Fibroblast of upper back skin (primary cell): Measurements from ENCODE around the gene UHRF2.
"Not testable (repeated sequence)": the region's sequence is repeated elsewhere in the genome, so short reads cannot be mapped to it uniquely, and the experiment has no call there.

ENCODE experiments used
- DNase-seq: peaks from one replicate; pipeline ENCODE4 v3.0.0-alpha.2; 2013

The UHRF2 gene

DNA sequence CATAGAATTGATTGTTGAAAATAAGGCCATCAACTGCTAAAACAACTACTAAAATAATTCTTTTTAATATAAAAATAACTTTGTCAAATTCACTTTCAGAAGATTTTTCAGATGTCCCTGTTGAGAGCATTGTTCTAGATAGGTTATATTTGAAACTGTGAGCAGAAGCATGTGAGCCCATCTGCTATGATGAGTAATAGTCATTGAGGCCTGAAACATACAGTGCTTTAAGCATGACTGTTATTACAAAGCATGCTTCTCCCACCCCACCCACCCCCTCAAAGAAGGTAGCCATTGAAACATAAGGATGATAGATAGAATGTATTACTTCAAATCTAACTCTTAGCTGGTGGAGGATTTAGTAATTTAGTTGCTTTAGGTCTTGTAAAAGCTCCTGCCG lies 86.0 kb downstream of the UHRF2 start:
- peak; percentile 59 for DNase-seq

DNA sequence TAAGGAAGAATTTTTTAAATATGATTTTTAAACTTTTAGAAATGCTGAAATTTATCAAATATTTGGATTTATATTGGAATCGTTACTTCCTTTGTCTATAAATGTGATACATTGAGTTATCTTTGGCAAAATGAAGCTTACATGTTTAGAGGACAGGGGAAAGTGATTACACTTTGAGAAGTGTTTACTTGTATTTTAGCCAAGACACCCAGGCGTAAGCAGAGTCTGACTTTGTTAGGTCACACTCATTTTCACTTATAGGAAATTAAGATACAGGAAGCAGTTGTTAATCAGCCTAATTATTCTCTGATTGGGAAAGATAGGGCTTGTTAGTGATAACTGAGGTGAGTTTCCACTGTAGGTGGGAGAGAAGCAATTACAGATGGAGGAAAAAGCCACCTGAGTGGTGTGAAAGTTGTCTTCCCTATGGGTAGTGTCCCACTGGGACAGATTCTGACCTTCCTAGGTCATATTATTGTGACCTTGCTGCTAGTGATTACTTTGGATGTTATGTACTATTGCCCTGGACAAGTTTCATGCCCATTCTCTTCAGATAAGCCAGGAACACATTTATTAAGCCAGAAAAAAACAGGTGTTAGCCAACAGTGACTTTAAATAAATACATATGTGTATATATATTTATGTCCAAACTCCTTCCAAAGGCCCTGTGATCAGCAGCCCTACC lies 88.7 kb downstream of the UHRF2 start:
- no peak for DNase-seq

DNA sequence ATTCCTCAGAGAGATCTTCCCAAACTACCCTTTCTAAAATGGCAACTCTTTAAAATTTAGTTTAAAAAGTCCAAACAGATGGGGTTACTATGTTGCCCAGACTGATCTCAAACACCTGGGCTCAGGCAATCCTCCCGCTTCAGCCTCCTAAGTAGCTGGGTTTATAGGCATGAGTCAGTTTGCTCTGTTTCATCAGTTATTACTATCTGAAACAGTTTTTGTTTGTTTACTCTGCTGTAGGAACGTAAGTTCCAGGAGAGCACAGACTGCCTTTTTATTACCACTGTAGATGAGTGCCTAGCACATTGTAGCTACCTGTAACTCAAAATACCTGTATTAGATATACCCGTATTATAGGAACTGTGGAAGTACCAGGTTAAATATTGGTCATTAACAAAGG lies 89.4 kb downstream of the UHRF2 start:
- DNase-seq, result no peak

DNA sequence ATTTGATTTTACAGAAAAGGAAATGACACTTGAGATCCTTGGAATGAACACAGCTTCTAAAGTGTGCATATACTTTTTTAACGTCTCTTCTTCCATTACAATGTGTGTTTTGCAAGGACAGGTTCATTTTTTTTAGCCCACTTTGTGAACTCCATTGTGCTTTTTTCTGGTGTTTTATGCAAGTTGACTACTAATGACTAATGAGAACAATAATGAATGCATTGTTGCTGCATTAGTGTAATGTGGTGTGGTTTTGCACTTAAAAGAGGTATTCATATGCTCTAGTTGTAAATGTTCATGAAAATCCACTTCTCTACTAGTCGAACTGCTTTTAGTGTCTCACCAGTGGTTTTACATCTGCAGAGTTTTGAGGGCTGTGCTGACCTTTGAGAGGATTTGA lies 93.6 kb downstream of the UHRF2 start:
- DNase-seq, result peak; percentile 25

DNA sequence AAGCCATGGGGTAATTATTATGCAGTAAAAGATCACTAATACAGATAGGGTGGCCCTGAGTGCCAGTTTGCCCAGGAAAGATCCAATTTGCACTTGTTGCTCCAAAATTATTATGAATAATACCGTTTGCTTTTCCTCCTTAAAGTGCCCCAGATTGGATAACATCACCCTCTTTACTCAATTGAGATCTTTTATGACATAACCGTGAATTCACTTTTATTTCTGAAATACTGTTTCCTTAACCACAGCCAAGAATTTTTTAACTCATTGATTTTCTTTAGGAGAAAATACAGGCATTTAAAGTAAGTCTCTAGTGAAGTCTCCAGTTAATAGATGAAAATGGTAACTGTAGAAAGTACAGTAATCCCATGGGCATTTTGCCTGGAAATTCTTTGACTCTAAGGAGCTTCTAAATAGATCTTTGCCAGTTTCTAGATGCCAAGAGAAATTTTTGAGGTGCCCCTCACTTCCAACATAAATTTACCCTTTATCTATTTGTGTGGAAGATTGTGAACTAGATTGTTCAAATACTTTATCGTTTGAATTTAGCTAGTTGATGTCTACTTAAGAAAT lies 99.2 kb downstream of the UHRF2 start:
- DNase-seq, result peak; percentile 32

DNA sequence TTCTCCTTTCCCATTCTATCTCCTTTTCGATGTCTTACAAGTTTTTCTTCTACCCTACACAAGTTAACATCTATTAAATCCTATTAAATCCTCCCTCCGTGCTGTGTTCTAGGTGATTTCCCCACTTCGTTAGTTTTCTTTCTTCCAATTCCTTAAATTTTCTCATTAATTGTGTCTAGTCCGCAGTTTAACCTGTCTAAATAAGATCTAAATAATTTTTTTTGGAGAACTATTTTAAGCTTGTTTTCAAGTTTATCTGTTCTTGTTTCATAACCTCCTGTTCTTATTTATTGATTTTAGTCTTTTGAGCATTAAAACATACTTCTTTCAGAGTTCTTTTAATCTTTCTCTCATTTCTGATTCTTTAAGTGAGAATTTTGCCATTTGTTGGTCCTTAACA lies 109.3 kb downstream of the UHRF2 start:
- no peak for DNase-seq

DNA sequence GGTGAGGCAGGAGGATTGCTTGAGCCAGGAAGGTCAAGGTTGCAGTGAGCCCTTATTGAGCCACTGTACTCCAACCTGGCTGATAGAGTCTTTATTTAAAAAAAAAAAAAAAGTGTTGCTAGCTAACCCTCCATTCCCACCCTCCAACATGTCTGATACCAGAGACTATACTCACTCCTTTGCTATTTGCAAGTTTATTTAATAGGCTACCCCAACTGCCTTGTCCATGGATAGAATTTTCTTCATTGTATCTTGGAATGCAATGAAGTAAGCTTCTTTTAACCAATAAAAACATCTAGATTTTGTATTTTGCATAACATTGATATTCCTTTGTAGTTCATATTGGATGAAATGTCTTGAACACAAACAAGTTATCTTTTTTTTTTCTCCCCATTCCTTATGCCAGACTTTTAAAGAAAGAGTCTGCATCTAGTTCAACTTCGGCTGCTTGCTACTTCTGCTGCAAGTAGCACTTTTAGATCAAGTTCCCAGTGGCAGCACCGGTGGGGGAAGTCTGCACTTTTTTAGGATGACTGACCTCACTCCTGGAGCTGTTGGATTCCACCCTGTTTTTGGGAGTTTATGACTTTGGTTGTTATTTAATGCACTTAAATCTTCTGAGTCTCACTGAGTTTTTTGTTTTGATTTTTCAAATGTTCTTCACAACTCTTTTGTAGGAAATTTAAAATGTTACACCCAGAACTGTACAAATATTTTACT lies 112.5 kb downstream of the UHRF2 start:
- DNase-seq, result peak; percentile 34

DNA sequence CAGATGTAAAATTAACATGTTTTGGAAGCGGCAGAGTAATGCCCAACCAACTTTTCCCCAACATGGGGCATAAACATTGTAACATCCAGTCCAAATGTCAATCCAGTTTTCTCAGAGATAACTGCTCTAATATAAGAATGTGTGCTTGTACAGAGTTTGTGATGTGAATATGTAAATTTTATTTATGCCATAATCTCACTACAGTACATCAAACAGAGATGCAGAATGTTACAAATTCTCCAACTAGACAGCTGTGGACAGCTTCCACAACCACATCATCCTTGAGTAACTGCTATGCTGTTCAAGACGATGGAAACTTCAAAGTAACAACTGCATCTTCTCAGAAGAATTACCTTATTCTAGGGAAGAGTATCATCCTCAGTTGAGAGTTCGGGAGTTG lies 122.6 kb downstream of the UHRF2 start:
- DNase-seq, result no peak

DNA sequence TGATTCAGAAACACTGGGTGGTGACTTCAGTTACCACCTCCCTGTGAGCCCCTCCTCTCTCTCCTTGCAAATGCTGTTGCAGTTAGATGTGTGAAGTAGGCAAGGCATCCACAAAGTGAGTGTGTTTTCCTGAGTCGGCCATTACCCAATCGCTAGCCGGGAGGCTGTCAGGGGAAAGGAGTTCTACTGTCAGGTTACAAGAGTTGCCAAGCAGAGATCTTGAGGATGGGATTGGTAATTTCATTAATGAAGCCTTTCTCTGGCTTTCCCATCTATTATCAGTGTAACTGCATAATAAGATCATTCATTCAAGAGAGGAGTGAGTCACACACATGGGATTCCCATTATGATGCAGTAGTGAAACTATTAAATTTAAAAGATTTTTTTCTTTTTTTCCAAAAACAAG lies 125.7 kb downstream of the UHRF2 start:
- no peak for DNase-seq

DNA sequence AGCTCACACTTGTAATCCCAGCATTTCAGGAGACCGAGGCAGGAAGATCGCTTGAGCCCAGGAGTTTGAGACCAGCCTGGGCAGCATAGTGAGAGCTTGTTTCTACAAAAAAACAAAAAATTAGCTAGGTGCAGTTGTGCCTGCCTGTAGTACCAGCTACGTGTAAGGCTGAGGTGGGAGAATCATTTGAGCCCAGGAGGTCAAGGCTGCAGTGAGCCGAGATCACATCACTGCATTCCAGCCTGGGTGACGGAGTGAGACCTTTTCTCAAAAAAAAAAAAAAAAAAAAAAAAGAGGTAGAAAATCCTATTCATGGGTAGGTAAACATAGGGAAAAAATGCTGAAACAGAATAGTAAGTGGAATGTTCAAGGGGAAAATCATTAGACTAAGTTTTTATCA lies 129.6 kb downstream of the UHRF2 start:
- not testable (repeated sequence) for DNase-seq

DNA sequence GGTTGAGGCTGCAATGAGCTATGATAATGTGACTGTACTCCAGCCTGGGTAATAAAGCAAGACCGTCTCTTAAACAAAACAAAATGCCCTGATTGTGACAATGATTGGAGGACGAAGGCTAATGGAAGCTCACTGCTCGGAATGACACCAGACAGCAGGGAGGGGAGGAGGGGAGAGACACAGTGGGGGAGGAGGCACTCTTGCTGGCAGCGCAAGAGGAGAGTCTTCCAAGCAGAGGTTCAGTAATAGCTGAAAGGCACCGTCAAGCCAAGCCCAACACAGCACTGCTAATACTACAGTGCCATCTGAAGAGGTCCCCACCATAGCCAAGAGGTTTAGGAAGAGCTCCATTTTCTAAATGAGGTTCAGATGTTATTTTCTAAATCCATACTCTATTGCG lies 130.2 kb downstream of the UHRF2 start:
- no peak for DNase-seq

DNA sequence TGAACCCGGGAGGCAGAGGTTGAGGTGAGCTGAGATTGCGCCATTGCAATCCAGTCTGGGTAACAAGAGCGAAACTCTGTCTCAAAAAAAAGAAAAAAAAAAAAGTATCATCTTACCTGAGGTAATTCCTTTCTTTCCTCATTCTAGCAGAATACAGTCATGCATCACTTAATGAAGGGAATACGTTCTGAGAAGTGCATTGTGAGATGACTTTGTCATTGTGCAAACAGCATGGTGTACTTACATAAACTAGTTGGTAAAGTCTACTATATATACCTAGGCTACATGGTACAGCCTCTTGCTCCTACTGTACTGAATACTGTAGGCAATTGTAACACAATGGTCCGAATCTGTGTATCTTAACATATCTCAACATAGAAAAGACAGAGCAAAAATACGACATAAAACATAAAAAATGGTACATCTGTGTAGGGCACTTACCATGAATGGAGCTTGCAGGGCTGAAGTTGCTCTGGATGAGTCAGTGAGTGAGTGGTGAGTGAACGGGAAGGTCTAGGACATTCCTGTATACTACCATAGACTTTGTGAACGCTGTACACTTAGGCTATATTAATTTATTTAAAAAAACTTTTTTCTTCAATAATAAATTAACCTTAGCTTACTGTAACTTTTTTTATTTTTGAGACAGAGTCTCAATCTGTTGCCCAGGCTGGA lies 132.2 kb downstream of the UHRF2 start:
- no peak for DNase-seq

DNA sequence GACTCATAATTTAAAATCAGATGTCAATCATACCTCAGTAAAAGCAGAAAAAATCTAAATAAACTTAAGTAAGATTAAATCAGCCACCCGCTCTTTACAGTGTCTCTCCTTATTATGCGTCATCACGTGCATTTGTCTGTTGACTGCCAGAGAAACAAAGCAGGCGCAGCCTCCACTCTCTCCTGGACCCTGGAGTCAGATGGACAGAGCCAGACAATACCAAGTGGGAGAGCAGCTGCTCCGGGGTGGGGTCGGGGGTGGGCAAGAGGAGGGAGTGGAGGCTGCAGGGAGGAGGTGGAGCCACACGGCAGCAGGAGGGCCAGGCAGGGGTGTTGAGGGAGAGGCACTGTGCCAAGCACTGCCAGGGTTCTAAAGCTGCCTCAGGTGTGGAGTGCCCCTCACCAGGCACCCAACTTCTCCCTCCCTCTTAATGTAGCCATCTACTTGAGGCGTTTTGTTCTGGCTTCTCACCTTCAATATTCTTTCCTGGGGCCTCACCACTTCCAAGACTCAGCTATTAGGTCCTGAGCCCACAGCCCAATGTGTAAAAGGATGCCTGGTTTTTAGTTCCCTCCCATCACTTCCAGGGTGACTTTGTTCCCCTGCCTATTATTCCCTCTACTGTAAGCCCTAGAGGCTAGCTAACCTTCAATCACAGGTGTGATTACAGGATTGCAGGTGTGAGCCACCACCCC lies 136.3 kb downstream of the UHRF2 start:
- DNase-seq, result no peak

DNA sequence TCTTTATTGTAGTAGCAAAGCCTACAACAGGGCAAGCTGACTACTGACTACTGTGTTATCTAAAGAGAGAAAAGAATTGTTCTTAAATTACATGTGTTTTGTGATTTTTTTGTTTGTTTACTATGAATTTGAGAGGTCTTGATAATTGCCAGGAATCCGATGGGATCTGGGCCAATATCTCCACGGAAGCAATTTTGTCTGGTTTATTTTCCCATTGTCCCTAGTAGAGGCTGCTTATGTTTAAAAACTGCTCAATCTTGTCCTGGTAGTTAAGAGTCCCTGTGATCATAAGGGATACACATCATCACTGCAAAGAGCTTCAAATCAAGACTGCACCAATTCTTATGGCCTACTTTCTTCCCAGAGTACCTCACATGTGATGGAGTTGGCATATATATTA lies 138.1 kb downstream of the UHRF2 start:
- DNase-seq, result no peak

DNA sequence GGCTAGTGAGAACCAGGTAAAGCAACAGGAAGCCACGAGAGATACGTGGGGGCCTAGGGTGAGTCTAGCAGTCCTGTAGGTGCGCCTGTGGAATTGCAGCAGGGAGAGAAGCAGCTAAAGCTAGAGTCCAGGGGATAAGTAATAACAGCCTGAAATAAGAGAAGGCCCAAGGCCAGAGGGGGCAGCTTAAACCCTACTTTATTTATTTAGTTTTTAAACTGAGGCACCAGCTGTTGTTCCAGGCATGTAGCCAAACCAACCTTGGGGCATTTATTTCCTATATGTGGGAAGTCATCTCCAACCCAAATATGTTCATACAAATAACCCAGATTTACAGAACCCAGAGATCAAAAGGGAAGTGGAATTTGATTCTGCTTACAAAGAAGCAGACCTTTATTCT lies 139.0 kb downstream of the UHRF2 start:
- DNase-seq, result peak; percentile 65

DNA sequence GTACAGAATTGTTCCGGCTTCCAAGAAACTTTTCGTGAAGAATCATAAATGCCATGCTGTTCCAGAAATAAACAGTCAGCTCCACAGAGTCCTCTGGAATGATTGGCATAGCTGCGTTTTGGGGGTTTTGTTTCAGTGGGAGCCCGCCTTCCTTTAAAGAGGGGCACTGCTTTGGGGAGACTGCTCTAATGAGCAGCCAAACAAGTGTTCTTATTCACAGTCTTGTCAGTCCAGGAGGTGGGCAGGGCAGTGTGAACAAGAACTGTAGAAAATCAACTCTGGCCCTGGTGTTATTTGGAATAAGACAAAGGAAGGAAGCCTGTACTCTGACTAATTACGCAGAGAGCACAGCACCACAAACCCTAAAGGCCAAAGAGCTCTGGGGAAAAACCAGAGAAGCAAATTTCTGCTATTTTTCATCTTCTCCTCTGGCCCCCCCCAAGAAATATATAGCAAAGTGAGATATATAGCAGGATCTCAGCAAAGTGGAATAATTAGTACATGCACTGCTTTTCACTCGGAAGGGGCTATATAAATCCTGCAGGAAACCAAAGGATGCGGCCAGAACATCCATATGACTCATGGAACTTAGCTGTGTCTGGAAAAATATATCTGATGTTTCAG lies 139.6 kb downstream of the UHRF2 start:
- no peak for DNase-seq

DNA sequence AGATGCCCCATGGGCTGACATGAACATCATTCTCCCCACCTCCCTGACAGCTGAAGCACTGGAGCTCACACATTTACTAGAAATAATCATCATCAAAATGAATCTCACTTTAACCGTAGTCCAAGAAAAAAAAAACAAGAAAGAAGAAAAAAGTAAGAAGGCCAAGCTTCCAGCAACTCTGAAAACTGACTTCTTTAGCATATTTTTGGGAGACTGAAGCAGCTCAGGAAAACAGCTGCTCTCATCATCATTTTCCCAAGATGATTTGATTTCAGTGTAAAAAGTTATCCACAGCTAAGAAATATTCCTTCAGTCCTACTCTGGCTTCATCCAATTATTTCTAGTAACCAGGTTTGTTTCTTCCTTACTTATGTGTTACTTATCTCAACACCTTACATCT lies 140.9 kb downstream of the UHRF2 start:
- no peak for DNase-seq
